ENCODE measurements around the gene ANGPTL1. TPM values are rescaled to one million over a fixed set of nuclear protein-coding genes. Genes with fewer than 3 reads are reported as not detected.

Gene ANGPTL1
- total and polyA plus RNA-seq, 2 donors (not counting 1 experiment from before 2014, with no cell fraction given): 1.5 to 4.1 TPM

DNA sequence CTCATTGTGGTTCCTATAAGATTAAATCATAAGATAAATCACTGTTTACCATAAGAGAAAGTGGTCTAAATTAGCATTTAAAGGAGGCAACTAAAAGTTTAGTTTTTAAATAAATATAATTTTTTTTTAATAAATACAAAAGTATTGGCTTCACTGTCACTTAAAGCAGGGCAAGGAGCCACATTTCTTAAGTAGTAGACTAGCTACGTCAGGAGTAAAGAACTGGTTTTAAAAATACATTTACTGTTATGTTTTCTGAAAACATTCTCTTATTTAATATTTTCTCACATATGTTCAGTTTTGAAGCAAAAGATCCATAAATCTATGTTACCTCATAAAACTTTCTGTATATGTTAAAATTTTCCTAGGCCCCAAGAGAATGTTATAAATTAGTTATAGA, 2.2 kb downstream of the ANGPTL1 start:
- Histone ChIP-seq H3K4me2 (ENCODE audit: extremely low read depth, insufficient read depth, low read length) (peak overlapping the region; percentile 89), H3K36me3 (ENCODE audit: control insufficient read depth, insufficient read depth, low read length) (no peaks in the 10 kb centered on the region), H3K9ac (ENCODE audit: insufficient read depth, low read length) (no peak overlapping the region), H3K27ac (ENCODE audit: insufficient read depth, low read length) (no peak overlapping the region), H3K9me3 (ENCODE audit: control insufficient read depth, insufficient read depth, low read depth, low read length) (no peaks in the 10 kb centered on the region), H3K4me3 (replicated peaks in 1 of 4; ENCODE audit: control extremely low read depth in 1 of 4, insufficient read depth in 1 of 4, low read depth in 3 of 4, low read length in 4 of 4) (peak overlapping the region in 3 of 4 experiments; percentile 18 to 61 (median 36)), H2AFZ (ENCODE audit: low read length) (no peak overlapping the region), H3K4me1 (ENCODE audit: control insufficient read depth, extremely low read depth, insufficient read depth, low read length) (peaks cover 8% of the 10 kb centered on the region), H3K79me2 (ENCODE audit: control insufficient read depth, insufficient read depth, low read length) (no peaks in the 10 kb centered on the region), H3K27me3 (ENCODE audit: control insufficient read depth, insufficient read depth, low read length) (no peaks in the 10 kb centered on the region), H4K20me1 (ENCODE audit: control insufficient read depth, extremely low read depth, insufficient read depth, low read length) (no peaks in the 10 kb centered on the region)
- no peak for TF ChIP-seq EZH2 (IDR thresholded peaks at IDR 0.05; ENCODE audit: low read length, missing control alignments)
- TF ChIP-seq, protein P1, sequence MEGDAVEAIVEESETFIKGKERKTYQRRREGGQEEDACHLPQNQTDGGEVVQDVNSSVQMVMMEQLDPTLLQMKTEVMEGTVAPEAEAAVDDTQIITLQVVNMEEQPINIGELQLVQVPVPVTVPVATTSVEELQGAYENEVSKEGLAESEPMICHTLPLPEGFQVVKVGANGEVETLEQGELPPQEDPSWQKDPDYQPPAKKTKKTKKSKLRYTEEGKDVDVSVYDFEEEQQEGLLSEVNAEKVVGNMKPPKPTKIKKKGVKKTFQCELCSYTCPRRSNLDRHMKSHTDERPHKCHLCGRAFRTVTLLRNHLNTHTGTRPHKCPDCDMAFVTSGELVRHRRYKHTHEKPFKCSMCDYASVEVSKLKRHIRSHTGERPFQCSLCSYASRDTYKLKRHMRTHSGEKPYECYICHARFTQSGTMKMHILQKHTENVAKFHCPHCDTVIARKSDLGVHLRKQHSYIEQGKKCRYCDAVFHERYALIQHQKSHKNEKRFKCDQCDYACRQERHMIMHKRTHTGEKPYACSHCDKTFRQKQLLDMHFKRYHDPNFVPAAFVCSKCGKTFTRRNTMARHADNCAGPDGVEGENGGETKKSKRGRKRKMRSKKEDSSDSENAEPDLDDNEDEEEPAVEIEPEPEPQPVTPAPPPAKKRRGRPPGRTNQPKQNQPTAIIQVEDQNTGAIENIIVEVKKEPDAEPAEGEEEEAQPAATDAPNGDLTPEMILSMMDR (conservative IDR thresholded peaks at IDR 0.05 in 1 of 2, IDR thresholded peaks at IDR 0.05 in 1 of 2; ENCODE audit: low read depth in 1 of 2, low read length in 2 of 2): no peak
- DNase-seq (ENCODE audit: low read depth in 2 of 2): peak in 1 of 2 donors; percentile 26

DNA sequence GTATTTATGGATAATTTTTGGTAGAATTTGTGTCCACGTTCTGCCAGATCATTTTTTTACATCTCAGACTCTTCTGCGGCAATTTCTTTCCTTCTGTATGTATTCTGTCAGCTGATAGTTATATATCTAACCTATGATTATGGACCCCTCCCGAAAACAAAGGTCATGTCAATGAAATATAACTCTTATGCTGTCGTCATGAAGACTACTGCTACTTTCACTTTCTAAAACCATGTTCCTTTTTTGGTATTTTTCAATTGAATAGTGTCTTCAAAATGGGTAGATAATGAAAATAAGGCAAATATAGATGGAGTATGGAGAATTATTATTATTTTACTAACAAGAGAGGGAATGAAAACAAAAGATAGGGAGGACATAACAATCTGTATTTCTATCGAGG, 3.2 kb downstream of the ANGPTL1 start:
- Histone ChIP-seq H2AFZ (ENCODE audit: low read length) (peak overlapping the region; percentile 27), H3K36me3 (ENCODE audit: control insufficient read depth, insufficient read depth, low read length) (no peaks in the 10 kb centered on the region), H3K4me1 (ENCODE audit: control insufficient read depth, extremely low read depth, insufficient read depth, low read length) (peaks cover 8% of the 10 kb centered on the region), H3K4me3 (replicated peaks in 1 of 4; ENCODE audit: control extremely low read depth in 1 of 4, insufficient read depth in 1 of 4, low read depth in 3 of 4, low read length in 4 of 4) (peak overlapping the region; percentile 30 to 61 (median 44)), H3K79me2 (ENCODE audit: control insufficient read depth, insufficient read depth, low read length) (no peaks in the 10 kb centered on the region), H3K9ac (ENCODE audit: insufficient read depth, low read length) (no peak overlapping the region), H3K27ac (ENCODE audit: insufficient read depth, low read length) (peak overlapping the region; percentile 53), H4K20me1 (ENCODE audit: control insufficient read depth, extremely low read depth, insufficient read depth, low read length) (no peaks in the 10 kb centered on the region), H3K9me3 (ENCODE audit: control insufficient read depth, insufficient read depth, low read depth, low read length) (no peaks in the 10 kb centered on the region), H3K27me3 (ENCODE audit: control insufficient read depth, insufficient read depth, low read length) (no peaks in the 10 kb centered on the region), H3K4me2 (ENCODE audit: extremely low read depth, insufficient read depth, low read length) (peak overlapping the region; percentile 61)
- TF ChIP-seq, protein P1 (conservative IDR thresholded peaks at IDR 0.05 in 1 of 2, IDR thresholded peaks at IDR 0.05 in 1 of 2; ENCODE audit: low read depth in 1 of 2, low read length in 2 of 2): no peak
- TF ChIP-seq EZH2 (IDR thresholded peaks at IDR 0.05; ENCODE audit: low read length, missing control alignments): no peak
- peak in 1 of 2 donors; percentile 66 for DNase-seq (ENCODE audit: low read depth in 2 of 2)

DNA sequence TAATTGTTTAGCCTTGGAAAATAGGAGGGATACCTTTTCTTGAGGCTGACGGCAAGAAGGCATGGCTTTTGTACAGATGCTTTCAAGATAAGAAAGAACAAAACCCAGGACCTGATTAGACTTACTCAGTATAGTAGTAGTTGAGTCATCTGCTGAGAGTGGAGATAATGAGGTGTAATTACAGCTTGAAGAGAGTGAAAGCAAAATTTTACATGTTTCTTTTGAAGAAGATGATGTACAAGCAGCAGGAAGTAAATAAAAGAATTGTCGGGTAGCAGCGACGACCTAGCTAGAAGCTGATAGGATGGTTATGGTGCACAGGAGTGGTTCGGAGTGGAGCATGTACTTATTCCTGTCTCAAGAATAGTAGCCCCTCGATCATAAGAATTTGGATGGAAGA, 6.6 kb downstream of the ANGPTL1 start:
- no peaks in the 10 kb centered on the region for H4K20me1 ChIP-seq (ENCODE audit: control insufficient read depth, extremely low read depth, insufficient read depth, low read length)
- H3K4me2 ChIP-seq (ENCODE audit: extremely low read depth, insufficient read depth, low read length): peak overlapping the region; percentile 13
- H2AFZ ChIP-seq (ENCODE audit: low read length): no peak overlapping the region
- no peaks in the 10 kb centered on the region for H3K27me3 ChIP-seq (ENCODE audit: control insufficient read depth, insufficient read depth, low read length)
- H3K27ac ChIP-seq (ENCODE audit: insufficient read depth, low read length): no peak overlapping the region
- TF ChIP-seq EZH2 (IDR thresholded peaks at IDR 0.05; ENCODE audit: low read length, missing control alignments): no peak
- TF ChIP-seq, protein P1 (conservative IDR thresholded peaks at IDR 0.05 in 1 of 2, IDR thresholded peaks at IDR 0.05 in 1 of 2; ENCODE audit: low read depth in 1 of 2, low read length in 2 of 2): no peak
- H3K4me3 ChIP-seq (replicated peaks in 1 of 4; ENCODE audit: control extremely low read depth in 1 of 4, insufficient read depth in 1 of 4, low read depth in 3 of 4, low read length in 4 of 4): no peak overlapping the region
- peak in 1 of 2 donors; percentile 13 for DNase-seq (ENCODE audit: low read depth in 2 of 2)
- H3K9ac ChIP-seq (ENCODE audit: insufficient read depth, low read length): no peak overlapping the region
- H3K36me3 ChIP-seq (ENCODE audit: control insufficient read depth, insufficient read depth, low read length): no peaks in the 10 kb centered on the region
- H3K9me3 ChIP-seq (ENCODE audit: control insufficient read depth, insufficient read depth, low read depth, low read length): no peaks in the 10 kb centered on the region
- H3K4me1 ChIP-seq (ENCODE audit: control insufficient read depth, extremely low read depth, insufficient read depth, low read length): no peaks in the 10 kb centered on the region
- no peaks in the 10 kb centered on the region for H3K79me2 ChIP-seq (ENCODE audit: control insufficient read depth, insufficient read depth, low read length)
